Neuronal stem cell (in vitro differentiated cells): ENCODE data around the gene MFRP.

Source experiments
- DNase-seq: peaks from one replicate; pipeline ENCODE4 v3.0.0-alpha.2; 2013; ENCODE audit warnings: low spot score
- H2AFZ ChIP-seq: one replicate; pipeline ENCODE4 v1.6.1; 2013; ENCODE audit warnings: mild to moderate bottlenecking, low read length, inconsistent platforms
- H2AK5ac ChIP-seq: 2 replicates; pipeline ENCODE4 v1.6.1; 2013; ENCODE audit warnings: low read depth, mild to moderate bottlenecking, inconsistent platforms, low read length, moderate library complexity, mixed read lengths
- H2BK120ac ChIP-seq: 2 replicates; pipeline ENCODE4 v1.6.1; 2013; ENCODE audit warnings: low read depth, mild to moderate bottlenecking, inconsistent platforms, low read length, moderate library complexity, mixed read lengths
- H2BK12ac ChIP-seq: one replicate; pipeline ENCODE4 v1.6.1; 2013; ENCODE audit warnings: low read length, inconsistent platforms
- H2BK15ac ChIP-seq: 2 replicates; pipeline ENCODE4 v1.6.1; 2013; ENCODE audit warnings: mild to moderate bottlenecking, low read length, inconsistent platforms, mixed read lengths
- H2BK5ac ChIP-seq: one replicate; pipeline ENCODE4 v1.6.1; 2013; ENCODE audit warnings: inconsistent platforms, mild to moderate bottlenecking, low read length, moderate library complexity
- H3K14ac ChIP-seq: one replicate; pipeline ENCODE4 v1.6.1; 2013; ENCODE audit warnings: low read length, inconsistent platforms
- H3K18ac ChIP-seq: 2 replicates; pipeline ENCODE4 v1.6.1; 2013; ENCODE audit warnings: low read length, inconsistent platforms
- H3K23ac ChIP-seq: 2 replicates; pipeline ENCODE4 v1.6.1; 2013; ENCODE audit warnings: low read depth, mild to moderate bottlenecking, mixed read lengths, low read length, inconsistent platforms; ENCODE audit not compliant: poor library complexity
- H3K27ac ChIP-seq: replicated peaks from 3 replicates; pipeline ENCODE4 v1.5.1; 2013; ENCODE audit warnings: low read length, inconsistent platforms
- H3K27me3 ChIP-seq, 3 experiments: 2 replicates each; pipeline ENCODE4 v1.6.1; 2013; ENCODE audit warnings: low read length in 3 of 3, mild to moderate bottlenecking in 2 of 3, inconsistent platforms in 1 of 3, low read depth in 1 of 3, mixed read lengths in 1 of 3, moderate library complexity in 1 of 3; ENCODE audit not compliant: control insufficient read depth in 3 of 3, insufficient read depth in 3 of 3
- H3K36me3 ChIP-seq, 2 donors: replicated peaks in 1 of 2; 2 replicates each; pipeline ENCODE4 v1.6.1; 2013; ENCODE audit warnings: low read length in 2 of 2; ENCODE audit not compliant: control insufficient read depth in 2 of 2, insufficient read depth in 2 of 2
- H3K4ac ChIP-seq: 2 replicates; pipeline ENCODE4 v1.6.1; 2013; ENCODE audit warnings: inconsistent platforms, mild to moderate bottlenecking, low read length, moderate library complexity
- H3K4me1 ChIP-seq, 2 donors: 1 replicate in 1 of 2; 2 replicates in 1 of 2; pipeline ENCODE4 v1.6.1; 2013; ENCODE audit warnings: low read length in 2 of 2, low read depth in 1 of 2; ENCODE audit not compliant: control insufficient read depth in 2 of 2, insufficient read depth in 1 of 2
- H3K4me2 ChIP-seq: one replicate; pipeline ENCODE4 v1.6.1; 2013; ENCODE audit warnings: mild to moderate bottlenecking, low read length, inconsistent platforms; ENCODE audit not compliant: insufficient read depth, poor library complexity, severe bottlenecking
- H3K4me3 ChIP-seq, 2 donors: 2 replicates each; pipeline ENCODE4 v1.5.1; 2013; ENCODE audit warnings: low read length in 2 of 2, mild to moderate bottlenecking in 2 of 2, inconsistent platforms in 1 of 2, moderate library complexity in 1 of 2
- H3K79me1 ChIP-seq: one replicate; pipeline ENCODE4 v1.6.1; 2013; ENCODE audit warnings: low read depth, mild to moderate bottlenecking, inconsistent platforms, low read length, moderate library complexity
- H3K9ac ChIP-seq: one replicate; pipeline ENCODE4 v1.6.1; 2013; ENCODE audit warnings: mild to moderate bottlenecking, low read depth, low read length, inconsistent platforms; ENCODE audit not compliant: poor library complexity
- H3K9me3 ChIP-seq, 2 donors: replicated peaks in 1 of 2; 2 replicates each; pipeline versions ENCODE3 to v1.6.1; 2013; ENCODE audit warnings: low read length in 2 of 2, mild to moderate bottlenecking in 2 of 2, inconsistent platforms in 1 of 2, low read depth in 1 of 2, mixed read lengths in 1 of 2, moderate library complexity in 1 of 2; ENCODE audit not compliant: control insufficient read depth in 2 of 2, insufficient read depth in 1 of 2
- H4K8ac ChIP-seq: one replicate; pipeline ENCODE4 v1.6.1; 2013; ENCODE audit warnings: low read depth, mild to moderate bottlenecking, inconsistent platforms, low read length, moderate library complexity
- H4K91ac ChIP-seq: one replicate; pipeline ENCODE4 v1.6.1; 2013; ENCODE audit warnings: low read length, low read depth, mild to moderate bottlenecking, inconsistent platforms; ENCODE audit not compliant: poor library complexity
- WGBS, 2 donors: extraction: QIAGEN DNeasy Blood & Tissue Kit; methylation state at CpG; one replicate each; pipeline ENCODE4 v1.1.7; 2013; ENCODE audit warnings: missing lambda C conversion rate in 2 of 2, mixed read lengths in 1 of 2; ENCODE audit not compliant: insufficient read length in 2 of 2, insufficient replicate concordance in 1 of 2; ENCODE audit errors: extremely low coverage in 2 of 2; 5-methylcytosine and 5-hydroxymethylcytosine counted together

Gene MFRP

DNA sequence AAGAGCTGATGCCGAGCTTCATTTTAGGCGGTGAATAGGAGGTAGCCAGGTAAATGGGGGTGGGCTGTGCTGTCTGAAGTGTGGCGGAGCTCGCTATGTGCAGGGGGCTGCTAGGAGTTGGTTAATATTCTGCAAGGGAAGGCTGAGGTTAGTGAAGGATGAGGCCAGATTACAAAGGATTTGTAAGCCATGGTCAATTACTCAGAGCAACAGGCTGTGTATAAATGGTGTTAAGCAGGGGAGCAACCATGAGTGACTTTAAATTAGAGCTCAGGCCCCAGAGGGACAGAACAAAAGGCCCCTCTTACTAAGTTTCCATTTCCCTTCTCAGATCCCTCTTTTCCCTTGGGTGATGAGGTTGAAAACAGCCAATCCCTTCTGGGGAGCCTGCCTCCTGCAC, 22.3 kb downstream of the MFRP start:
- Histone ChIP-seq H4K8ac (no peak overlapping the region), H2BK12ac (no peak overlapping the region), H3K79me1 (no peaks in the 10 kb centered on the region), H3K4ac (no peak overlapping the region), H3K14ac (no peak overlapping the region), H2AK5ac (no peak overlapping the region), H2BK120ac (no peak overlapping the region), H2BK15ac (no peak overlapping the region), H3K9ac (no peak overlapping the region), H3K4me3 (no peak overlapping the region), H3K27me3 (no peaks in the 10 kb centered on the region), H3K36me3 (no peaks in the 10 kb centered on the region), H4K91ac (no peak overlapping the region), H3K4me1 (peaks cover 12 to 16% of the 10 kb centered on the region in 2 donors), H2AFZ (peak overlapping the region; percentile 33), H3K23ac (no peak overlapping the region), H3K4me2 (no peak overlapping the region), H3K9me3 (no peaks in the 10 kb centered on the region), H3K27ac (no peak overlapping the region), H2BK5ac (no peak overlapping the region), H3K18ac (no peak overlapping the region)
- DNase-seq = no peak
- no CpG with 5 or more reads among the region's 4 CpGs for WGBS, 2 donors

DNA sequence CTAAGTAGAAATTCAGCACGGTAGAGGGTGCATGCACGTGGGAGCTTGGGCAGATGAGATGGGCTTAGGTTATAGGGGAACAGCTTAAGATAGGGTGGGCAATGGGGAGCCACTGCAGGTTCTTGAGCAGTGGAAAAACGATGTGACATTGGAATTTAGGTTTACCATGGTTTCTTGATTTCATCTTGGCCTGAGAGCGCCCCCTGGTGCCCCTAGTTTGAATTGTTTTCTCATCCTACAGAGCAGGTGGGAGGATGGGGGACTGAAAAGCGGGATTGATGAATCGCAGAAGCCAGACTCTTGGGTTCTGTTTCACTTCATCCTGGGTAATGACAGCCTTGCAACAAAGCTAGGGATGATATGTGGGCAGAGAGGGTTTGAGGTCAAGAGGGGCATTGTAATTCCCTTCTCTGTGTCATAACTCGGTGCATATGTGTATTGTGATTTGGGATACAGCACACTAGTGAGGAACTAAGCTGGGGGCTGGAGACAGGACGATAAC, 22.9 kb downstream of the MFRP start:
- Histone ChIP-seq H3K4me1 (peaks cover 18 to 22% of the 10 kb centered on the region in 2 donors), H3K18ac (peak overlapping the region; percentile 1), H3K4me3 (no peak overlapping the region), H2BK5ac (no peak overlapping the region), H4K8ac (no peak overlapping the region), H3K9ac (no peak overlapping the region), H3K9me3 (no peaks in the 10 kb centered on the region), H3K36me3 (no peaks in the 10 kb centered on the region), H3K27ac (no peak overlapping the region), H3K23ac (no peak overlapping the region), H3K4ac (no peak overlapping the region), H3K27me3 (no peaks in the 10 kb centered on the region), H4K91ac (no peak overlapping the region), H3K14ac (no peak overlapping the region), H3K79me1 (no peaks in the 10 kb centered on the region), H2BK12ac (no peak overlapping the region), H3K4me2 (no peak overlapping the region), H2AFZ (peak overlapping the region; percentile 33), H2BK15ac (no peak overlapping the region), H2BK120ac (no peak overlapping the region), H2AK5ac (no peak overlapping the region)
- no CpG with 5 or more reads among the region's 8 CpGs for WGBS, 2 donors
- DNase-seq = no peak

GRCh38 chr11:119322921-119323531, 23.5 kb downstream of the MFRP start:
- no peak overlapping the region for H2AFZ ChIP-seq
- no peak for DNase-seq
- no CpG with 5 or more reads among the region's 20 CpGs for WGBS, 2 donors

GRCh38 chr11:119322360-119322739, 24.2 kb downstream of the MFRP start:
- DNase-seq = no peak

More at GRCh38 chr11:119322921-119323531, 23.5 kb downstream of the MFRP start:
- H3K79me1 ChIP-seq = no peaks in the 10 kb centered on the region
- no peak overlapping the region for H3K9ac ChIP-seq
- no peaks in the 10 kb centered on the region for H3K9me3 ChIP-seq
- no peak overlapping the region for H4K8ac ChIP-seq
- peaks cover 0 to 3% (median 0%) of the 10 kb centered on the region in 3 experiments for H3K27me3 ChIP-seq
- H3K4me1 ChIP-seq = peaks cover 23 to 28% of the 10 kb centered on the region in 2 donors
- H3K23ac ChIP-seq = no peak overlapping the region
- H2AK5ac ChIP-seq = peak overlapping the region; percentile 30
- H4K91ac ChIP-seq = no peak overlapping the region
- H3K4ac ChIP-seq = no peak overlapping the region
- no peak overlapping the region for H3K4me2 ChIP-seq
- no peaks in the 10 kb centered on the region for H3K36me3 ChIP-seq
- H3K4me3 ChIP-seq = no peak overlapping the region
- H3K14ac ChIP-seq = no peak overlapping the region
- no peak overlapping the region for H2BK5ac ChIP-seq
- no peak overlapping the region for H2BK15ac ChIP-seq
- peak overlapping the region; percentile 42 for H2BK120ac ChIP-seq
- peak overlapping the region; percentile 1 for H3K18ac ChIP-seq
- H2BK12ac ChIP-seq = no peak overlapping the region
- H3K27ac ChIP-seq = no peak overlapping the region

More at GRCh38 chr11:119322360-119322739, 24.2 kb downstream of the MFRP start:
- Histone ChIP-seq H2AK5ac (no peak overlapping the region), H2BK15ac (no peak overlapping the region), H3K9ac (no peak overlapping the region), H3K14ac (no peak overlapping the region), H3K9me3 (no peaks in the 10 kb centered on the region), H2BK5ac (no peak overlapping the region), H3K79me1 (no peaks in the 10 kb centered on the region), H3K27me3 (peaks cover 0 to 10% (median 0%) of the 10 kb centered on the region in 3 experiments), H3K4me2 (no peak overlapping the region), H3K36me3 (no peaks in the 10 kb centered on the region), H2BK120ac (no peak overlapping the region), H2AFZ (no peak overlapping the region), H3K4me3 (no peak overlapping the region), H3K18ac (no peak overlapping the region), H4K8ac (no peak overlapping the region), H3K4me1 (peaks cover 30 to 33% of the 10 kb centered on the region in 2 donors), H3K23ac (no peak overlapping the region), H4K91ac (no peak overlapping the region), H2BK12ac (no peak overlapping the region), H3K27ac (no peak overlapping the region), H3K4ac (no peak overlapping the region)
- no CpG with 5 or more reads among the region's 6 CpGs for WGBS, 2 donors
